A172 (cell line): ENCODE measurements around the gene GAREM2. TPM values are rescaled to one million over a fixed set of nuclear protein-coding genes. Genes with fewer than 3 reads are reported as not detected.
"Not testable (repeated sequence)": the region's sequence is repeated elsewhere in the genome, so short reads cannot be mapped to it uniquely, and the experiment has no call there.

Experiments used
- DNase-seq: peaks from one replicate; pipeline ENCODE4 v3.0.0-alpha.2; 2015; ENCODE audit warnings: low spot score
- total RNA-seq: library from RNA; depleted of rRNA; stranded (reverse); fragments of >200 nt; shearing (Covaris generic); gene quantifications from 2 replicates; pipeline ENCODE4 v1.2.3, GENCODE V29; 2014; rRNA removed

GAREM2 gene
- 3.8 and 5.3 TPM in 2 replicates for total RNA-seq

DNA sequence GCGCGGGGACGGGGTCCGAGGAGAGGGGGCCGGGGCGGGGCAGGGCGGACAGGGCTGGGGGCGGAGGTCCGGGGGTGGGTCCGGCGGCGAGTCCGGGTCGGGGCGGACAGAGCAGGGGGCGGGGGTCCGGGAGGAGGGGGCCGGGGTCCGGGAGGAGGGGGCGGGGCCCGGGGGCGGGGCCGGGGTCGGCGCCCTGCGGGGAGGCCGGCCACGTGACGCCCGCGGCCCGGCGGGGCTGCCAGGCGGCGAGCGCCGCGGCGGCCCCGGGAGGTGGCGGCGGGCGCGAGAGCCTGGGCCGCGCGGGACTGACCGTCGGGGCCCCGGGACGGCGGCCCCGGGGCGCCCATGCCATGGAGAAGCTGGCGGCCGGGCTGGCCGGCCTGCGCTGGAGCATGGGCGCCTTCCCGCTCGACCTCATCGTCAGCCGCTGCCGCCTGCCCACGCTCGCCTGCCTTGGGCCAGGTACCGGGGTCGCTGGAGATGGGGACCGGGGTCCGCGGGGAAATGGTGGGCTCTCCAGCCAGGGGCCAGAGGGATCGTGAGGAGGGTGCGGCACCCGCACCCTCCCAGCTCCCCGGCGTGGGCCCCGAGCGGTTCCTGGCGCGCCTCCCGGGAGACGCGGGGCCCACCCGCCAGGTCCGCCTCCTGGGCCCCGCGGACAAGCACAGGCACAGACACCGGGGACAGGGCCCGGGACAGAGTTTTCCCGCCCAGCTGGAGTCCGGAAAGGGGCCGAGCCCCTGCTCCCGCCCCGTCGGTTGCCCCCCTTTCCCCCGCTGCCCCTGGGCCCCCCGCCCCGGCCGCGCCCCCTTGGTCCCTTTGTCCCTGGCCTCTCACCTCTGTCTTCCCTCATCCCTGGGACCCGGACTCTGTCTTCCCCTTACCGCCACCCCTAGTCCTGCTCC, at the start of gene GAREM2:
Gene GAREM2, plus strand, starts transcription at position 218 of the 905 bp plus-strand sequence. Its CDS starts 133 bp downstream, at position 351.
- DNase-seq, result no peak

DNA sequence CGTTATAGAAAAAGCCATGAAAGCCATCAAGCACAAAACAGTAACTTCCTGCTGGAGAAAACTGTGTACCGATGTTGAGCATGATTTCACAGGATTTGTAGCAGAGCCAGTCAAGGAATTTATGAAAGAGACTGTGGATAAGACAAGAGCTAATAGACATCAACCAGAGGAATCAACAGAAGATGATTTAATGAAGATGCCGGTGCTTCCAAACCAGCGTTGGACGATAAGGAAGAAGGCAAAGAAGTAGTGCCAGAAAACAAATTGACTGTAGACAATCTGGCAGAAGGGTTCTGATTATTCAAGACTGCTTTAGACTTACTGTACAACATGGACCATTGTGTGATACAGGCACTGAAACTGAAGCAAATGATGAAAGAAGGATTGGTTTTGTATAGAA, 49.5 kb upstream of the GAREM2 start:
- no peak for DNase-seq

DNA sequence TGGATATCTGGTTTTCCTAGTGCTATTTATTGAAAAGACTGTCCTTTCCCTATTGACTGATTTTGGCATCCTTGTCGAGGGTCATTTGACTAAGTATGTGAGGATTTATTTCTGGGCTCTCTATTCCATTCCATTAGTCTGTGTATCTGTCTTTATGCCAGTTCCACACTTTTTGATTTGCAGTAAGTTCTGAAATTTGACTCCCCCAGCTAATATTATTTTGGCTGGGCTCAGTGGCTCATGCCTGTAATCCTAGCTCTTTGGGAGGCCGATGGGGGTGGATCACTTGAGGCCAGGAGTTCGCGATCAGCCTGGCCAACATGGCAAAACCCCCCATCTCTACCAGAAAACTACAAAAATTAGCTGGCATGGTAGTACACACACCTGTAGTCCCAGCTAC, 46.8 kb upstream of the GAREM2 start:
- no peak for DNase-seq

DNA sequence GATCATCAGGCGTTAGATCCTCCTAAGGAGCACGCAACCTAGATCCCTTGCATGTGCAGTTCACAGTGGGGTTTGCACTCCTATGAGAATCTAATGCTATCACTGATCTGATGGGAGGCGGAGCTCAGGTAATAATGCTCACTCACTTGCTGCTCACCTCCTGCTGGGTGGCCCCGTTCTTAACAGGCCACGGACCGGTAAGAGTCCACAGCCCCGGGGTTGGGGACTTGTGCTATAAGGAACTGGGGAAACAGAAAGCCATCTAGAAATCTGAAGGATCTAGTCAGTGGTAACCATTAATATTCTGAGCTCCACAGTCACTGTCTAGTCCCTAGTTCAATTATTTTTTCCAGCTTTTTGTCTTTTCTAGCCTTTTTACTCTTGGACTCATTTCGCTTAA, 44.7 kb upstream of the GAREM2 start:
- DNase-seq, result no peak

DNA sequence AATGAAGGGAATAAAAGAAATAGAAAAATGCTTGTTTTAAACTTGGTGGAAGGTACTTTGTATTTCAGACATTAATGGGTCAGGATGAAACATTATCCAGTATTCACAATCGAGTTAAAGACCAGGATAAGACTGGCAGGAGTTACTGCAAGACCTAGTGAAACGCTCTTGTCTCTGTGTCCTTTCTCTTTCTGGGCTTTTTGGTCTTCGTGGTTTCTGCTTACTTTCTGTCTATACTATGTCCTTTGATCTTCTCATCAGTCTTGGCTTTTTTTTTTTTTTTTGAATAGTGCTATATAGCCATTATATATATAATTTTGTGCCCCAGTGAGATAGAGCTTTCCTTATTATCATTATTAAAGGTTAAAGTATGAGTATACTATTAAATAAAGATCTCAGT, 42.1 kb upstream of the GAREM2 start:
- DNase-seq, result no peak

DNA sequence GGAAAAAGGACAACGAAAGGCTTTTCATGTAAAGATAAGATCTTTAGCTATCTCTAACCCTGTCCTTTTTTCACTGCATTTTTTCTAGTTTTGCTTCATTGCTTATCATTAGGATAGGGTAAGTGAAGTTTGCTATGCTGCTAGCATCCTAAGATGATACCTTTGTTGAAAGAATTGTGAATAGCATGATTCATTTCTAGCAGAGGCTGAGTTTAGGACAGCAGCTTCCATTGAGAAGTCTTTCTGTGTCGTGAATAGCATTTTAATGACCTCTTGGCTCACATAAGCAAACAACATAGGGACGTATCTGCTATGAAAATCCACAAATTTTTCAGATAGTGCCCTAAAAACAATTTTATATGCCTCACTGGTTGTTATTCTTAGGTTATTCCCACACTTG, 36.4 kb upstream of the GAREM2 start:
- DNase-seq, result no peak

DNA sequence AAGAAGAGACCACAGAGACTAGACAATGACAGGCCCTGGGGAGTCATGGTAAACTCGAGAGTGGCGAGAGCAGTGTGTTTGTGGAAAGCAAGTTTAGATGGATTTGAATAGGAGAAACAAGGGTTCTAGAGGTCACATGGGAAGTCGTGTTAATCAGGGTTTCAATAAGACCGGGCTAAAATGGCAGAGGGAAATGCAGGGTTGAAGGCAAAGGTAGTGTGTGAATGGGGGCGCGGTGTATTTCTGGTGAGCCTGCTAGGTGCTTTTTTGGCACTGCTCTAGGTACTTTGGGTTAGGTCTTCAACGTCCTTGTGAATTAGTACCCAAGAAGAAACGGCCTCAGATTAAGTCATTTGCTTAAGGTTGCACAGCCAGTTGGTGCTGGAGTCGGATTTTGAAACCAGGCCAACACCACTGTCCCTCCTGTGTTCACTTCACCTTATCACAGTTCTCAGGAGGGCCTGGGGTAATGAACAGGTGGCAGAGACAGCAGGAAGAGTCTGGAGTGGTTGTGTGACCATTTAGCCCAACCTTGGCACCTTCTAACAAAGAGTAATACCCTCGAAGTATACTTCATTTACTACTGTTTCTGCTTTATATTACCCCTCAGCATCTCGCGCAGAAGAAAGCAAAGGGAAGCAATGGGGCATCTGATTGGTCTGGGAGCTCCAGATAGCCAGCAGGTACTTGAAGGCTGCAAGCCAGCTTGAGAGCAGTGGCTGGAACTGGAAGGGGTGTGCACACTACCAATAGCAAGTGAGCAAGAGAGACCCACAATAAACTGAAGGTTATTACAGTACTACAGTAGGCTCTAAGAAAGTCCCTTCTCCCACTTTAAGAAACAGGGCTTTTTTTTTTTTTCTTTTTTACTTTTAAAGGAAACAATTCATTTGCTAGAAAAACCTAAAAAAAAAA, 33.4 kb upstream of the GAREM2 start:
- no peak for DNase-seq

DNA sequence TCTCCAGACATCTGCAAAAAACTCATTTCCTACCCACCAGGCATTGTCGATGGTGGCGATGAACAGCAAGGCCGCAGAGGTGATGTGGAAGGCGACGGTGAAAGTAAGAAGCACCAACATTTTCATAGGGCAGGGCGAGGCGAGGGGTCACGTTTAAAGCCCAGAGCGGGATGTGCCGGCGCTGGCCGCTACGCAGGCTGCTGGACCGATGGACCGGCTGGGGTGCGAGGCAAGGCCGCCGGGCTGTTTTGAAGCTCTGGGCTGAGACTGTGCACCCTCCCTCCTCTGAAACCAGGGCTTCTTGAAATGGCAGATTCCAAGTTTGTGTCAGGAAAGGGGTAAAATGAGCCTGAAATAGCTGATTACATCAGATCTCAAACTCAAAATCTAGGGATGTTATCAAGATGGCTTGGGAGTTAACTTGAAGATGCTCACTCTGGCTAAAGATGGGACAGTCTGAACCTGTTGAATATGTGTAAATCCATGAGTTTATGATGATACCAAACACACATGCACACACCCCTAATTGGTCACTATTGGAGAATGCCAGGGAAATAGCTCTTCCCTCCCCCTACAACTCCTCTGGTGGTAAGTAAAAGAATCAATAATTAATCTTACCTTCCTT, 31.6 kb upstream of the GAREM2 start:
- DNase-seq, result no peak

DNA sequence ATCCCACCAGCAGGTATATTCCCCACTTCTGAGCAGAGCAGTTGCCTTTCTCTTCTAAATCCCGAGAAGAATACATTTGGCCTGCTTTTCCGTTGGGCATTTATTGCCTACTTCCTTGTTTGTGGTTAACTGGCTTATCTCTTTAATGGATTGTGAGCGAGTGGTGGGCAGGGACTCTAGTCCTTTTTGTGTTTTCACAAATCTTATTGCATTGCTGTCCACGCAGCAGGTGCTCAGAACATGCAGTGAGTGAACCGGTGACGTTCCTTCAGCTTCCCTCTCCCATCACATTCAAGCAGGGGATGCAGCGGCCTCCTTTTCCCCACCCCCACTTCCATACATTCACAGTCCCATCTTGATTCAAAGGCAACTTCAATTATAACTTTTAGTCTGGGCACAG, 28.9 kb upstream of the GAREM2 start:
- peak; percentile 55 for DNase-seq

DNA sequence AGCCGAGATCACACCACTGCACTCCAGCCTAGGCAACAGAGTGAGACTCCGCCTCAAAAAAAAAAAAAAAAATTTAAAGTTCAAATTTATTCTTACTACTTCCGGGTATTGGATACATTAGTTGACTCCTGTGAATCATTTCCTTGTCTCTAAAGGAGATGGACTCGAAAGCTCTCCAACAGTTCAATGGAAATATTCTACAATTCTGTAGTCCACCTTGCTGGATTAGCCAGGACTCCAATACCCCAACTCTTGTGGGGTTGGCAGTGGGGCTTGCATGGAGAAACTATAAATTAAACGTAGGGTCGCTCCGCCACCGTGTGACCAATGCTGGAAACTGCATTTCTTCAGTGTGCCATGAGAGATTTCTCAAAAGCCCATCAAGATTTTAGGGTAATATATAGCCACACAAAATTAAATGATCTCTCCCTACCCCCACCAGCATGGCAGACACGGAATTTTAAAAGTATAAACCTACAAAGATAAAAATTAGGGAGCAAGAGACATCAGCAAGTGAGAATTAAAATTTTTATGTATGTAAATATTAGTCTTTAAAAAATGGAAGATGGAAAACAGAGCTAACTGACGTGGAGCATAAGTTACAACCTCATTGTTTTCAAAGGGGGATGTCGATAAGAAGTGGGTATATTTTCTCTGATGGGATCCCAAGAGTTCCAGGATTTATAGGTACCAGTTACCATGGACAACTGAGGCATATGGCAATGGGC, 27.8 kb upstream of the GAREM2 start:
- peak; percentile 59 for DNase-seq

DNA sequence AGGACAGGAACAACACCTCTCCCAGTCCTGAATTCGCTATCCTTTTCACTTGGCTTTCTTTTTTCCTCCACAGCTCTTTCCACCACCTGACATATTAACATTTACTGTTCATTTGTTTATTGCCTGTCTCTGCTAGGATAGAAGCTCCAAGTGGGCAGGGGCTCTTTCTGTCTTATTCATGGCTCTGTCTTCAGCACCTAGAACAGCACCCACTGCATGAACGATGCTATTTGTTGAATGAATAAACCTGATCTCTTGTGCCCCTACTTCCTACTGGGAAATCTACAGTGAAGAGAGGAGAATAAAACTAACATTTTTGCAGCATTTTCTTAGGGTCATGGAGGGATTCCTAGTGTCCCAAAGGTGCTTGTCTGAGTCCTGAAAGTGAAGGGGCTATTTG, 24.4 kb upstream of the GAREM2 start:
- no peak for DNase-seq

DNA sequence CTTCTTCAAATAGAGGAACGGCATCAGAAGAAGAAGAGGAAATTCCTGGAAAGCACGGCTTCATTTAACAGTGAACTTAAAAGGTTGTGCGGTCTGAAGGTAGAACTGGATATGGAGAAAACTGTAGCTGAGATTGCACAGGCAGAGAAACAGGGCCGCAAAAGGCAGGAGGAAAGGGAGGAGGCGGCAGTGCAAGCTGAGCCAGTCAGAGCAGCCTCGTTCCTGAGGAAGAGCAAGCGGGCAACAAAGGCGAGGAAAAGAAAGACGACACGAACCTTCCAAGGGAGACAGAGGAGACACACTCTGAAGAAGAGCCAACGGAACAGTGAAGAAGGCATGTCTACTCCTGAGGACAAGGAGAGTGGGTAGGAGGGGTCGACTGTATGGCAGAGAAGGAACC, 22.6 kb upstream of the GAREM2 start:
- no peak for DNase-seq

DNA sequence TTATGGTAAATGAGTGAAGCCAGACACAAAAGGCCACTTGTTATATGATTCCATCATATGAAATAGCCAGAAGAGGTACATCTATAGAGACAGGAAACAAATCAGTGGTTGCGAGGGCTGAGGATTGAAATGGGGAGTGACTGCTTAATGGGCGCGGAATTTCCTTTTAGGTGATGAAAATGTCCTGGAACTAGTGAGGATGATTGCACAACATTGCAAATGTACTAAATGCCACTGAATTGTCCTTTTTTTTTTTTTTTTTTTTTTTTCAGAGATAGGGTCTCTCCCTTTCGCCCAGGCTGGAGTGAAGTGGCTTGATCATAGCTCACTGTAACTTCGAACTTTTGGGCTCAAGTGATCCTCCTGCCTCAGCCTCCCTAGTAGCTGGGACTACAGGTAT, 15.3 kb upstream of the GAREM2 start:
- no peak for DNase-seq

DNA sequence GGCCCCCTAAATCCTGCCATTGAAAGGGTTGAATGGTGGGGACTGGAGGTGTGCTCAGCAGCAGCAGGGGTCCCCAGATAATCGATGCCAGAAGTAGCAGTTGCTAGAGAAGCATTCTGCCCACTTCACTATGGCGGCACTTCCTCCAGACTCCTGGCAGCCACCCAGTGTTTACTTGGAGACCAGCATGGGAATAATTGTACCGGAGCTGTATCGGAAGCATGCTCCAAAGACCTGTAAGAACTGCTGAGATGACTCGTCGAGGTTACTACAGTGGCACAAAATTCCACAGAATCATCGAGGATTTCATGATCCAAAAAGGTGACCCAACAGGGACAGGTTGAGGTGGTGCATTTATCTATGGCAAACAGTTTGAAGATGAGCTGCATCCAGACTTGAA, 11.0 kb upstream of the GAREM2 start:
- no peak for DNase-seq

DNA sequence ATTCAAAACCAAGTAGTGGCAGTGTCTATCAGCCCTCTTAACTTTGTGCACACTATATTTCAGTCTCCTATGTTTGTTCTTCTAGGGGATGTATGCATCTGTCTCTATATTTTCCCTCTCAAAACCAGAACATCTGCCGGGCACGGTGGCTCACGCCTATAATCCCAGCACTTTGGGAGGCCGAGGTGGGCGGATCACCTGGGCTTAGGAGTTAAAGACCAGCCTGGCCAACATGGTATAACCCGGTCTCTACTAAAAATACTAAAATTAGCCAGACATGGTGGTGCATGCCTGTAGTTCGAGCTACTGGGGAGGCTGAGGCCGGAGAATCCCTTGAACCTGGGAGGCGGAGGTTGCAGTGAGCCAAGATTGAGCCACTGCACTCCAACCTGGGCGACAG, 9.9 kb upstream of the GAREM2 start:
- DNase-seq, result no peak

DNA sequence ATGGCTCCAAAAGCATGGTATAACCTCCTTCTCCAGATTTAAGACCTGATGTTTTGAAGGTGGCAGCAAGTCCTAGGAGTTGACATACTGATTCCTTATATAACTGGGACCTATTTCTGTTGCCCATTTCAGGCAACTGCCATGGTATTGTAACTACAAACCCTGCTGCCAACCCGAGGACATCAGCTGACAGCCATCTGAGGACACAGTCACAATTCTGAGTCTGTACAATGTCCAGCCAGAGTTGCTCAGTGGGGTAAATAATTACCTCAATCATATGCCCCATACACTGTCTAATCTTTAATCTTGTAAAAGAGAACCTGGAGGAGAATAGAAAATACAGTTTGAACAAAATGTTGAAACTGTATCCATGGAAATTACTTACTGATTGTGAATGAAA, 8.7 kb upstream of the GAREM2 start:
- no peak for DNase-seq

DNA sequence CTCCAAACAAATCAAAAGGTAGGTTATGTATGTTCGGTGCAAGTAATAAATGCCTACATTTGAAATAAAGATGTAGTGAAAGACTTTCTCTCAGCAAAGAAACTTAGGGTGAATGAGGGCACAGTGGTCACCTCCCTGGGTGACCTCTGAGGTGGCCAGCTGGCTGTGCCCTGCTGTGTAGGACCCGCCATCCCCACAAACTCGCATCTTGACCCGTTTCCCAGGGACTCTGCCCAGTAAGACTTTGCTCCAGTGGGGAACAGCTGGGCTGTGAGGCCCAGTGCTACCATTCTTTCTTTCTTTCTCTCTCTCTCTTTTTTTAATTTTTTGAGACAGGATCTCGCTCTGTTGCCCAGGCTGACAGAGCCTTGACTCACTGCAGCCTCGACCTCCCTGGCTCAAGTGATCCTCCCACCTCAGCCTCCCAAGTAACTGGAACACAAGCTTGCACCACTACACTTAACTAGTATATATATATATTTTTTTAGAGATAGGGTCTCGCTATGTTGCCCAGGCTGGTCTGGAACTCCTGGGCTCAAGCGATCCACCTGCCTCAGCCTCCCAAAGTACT, 8.2 kb upstream of the GAREM2 start:
- DNase-seq, result no peak

DNA sequence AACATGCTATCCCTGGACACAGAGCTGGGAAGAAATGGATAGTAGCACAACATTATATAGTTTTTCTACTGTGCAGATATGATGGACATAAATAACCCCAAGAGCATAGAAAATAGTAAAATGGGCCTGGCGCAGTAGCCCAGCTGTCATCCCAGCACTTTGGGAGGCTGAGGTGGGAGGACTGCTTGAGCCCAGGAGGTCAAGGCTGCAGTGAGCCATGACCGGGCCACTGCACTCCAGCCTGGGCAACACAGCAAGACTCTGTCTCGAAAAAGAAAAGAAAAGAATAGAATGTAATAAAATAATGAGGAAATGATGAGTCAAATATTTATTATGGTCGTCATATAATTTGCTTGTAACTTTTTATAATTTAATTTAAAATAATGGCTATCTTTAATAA, 7.5 kb upstream of the GAREM2 start:
- no peak for DNase-seq

DNA sequence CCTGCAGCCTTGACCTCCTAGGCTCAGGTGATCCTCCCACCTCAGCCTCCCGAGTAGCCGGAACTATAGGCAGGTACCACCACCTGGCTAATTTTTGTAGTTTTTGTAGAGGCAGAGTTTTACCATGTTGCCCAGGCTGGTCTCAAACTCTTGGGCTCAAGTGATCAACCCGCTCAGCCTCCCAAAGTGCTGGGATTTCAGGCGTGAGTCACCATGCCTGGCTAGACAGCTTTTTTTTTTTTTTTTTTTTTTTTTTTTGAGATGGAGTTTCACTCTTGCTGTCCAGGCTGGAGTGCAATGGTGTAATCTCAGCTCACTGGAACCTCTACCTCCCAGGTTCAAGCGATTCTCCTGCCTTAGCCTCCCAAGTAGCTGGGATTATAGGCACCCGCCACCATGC, 6.3 kb upstream of the GAREM2 start:
- not testable (repeated sequence) for DNase-seq

DNA sequence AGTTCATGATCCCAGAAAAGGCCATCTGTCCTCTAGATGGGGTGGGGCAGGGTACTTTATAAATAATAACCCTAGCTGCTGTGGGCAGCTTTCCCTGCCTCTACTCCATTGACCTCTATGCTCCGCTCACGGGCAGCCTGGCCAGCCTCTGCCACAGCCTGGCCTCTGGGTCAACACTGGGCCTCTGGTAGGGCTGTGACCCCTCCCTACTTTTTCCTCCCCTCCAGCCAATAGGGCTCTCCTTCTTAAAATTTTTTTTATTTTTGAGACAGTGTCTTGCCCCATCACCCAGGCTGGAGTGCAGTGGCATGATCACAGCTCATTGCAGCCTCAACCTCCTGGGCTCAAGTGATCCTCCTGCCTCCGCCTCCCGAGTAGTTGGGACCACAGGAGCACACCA, 4.1 kb upstream of the GAREM2 start:
- DNase-seq, result no peak

DNA sequence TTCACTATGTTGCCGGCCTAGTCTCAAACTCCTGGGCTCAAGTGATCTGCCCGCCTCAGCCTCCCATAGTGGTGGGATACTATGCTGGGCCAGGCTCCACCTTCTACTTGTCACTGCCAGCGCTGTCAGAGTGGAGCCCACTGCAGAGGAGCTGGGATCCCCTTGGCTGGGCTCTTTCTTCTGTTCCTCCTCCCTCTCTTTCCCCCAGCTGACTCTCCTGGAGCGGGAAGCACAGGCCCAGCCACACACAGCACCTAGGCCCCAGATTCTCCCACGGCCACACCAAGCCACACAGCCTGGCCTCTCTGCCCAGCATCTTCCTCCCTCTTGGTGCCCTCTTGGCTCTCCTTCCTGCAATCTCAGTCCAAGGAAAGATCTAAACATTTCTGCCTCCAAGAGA, 3.7 kb upstream of the GAREM2 start:
- no peak for DNase-seq
